ENCODE data around the gene CDADC1. TPM values are rescaled to one million over a fixed set of nuclear protein-coding genes. Genes with fewer than 3 reads are reported as not detected.

CDADC1 gene
- total and polyA plus RNA-seq, 4 donors: 3.0 to 6.1 (median 4.5) TPM

- 65% methylated on average over 2 of the region's 2 CpGs for WGBS
- Histone ChIP-seq H3K9ac (ENCODE audit: low read depth in 1 of 2, low read length in 2 of 2) (no peak overlapping the region), H3K36me3 (ENCODE audit: control insufficient read depth in 4 of 4, insufficient read depth in 3 of 4, low read depth in 1 of 4, low read length in 3 of 4) (peaks cover 2 to 10% (median 6%) of the 10 kb centered on the region in 4 donors), H3K9me3 (ENCODE audit: control insufficient read depth in 4 of 4, low read length in 3 of 4) (no peaks in the 10 kb centered on the region), H3K27ac (ENCODE audit: low read depth in 1 of 2, low read length in 2 of 2) (no peak overlapping the region), H3K27me3 (ENCODE audit: control insufficient read depth in 4 of 4, insufficient read depth in 4 of 4, low read length in 3 of 4) (no peaks in the 10 kb centered on the region), H3K4me1 (ENCODE audit: control insufficient read depth in 4 of 4, insufficient read depth in 4 of 4, low read length in 3 of 4) (no peaks in the 10 kb centered on the region), H3K4me3 (ENCODE audit: low read depth in 1 of 3, low read length in 3 of 3) (no peak overlapping the region)
- TF ChIP-seq TAF1 (conservative IDR thresholded peaks at IDR 0.05) (no peak), FOXA2 (IDR thresholded peaks at IDR 0.05) (no peak), HNF4G (IDR thresholded peaks at IDR 0.05) (no peak), MAX (IDR thresholded peaks at IDR 0.05) (no peak), HNF4A (conservative IDR thresholded peaks at IDR 0.05) (no peak), SP1 (IDR thresholded peaks at IDR 0.05) (no peak), EGR1 (IDR thresholded peaks at IDR 0.05; ENCODE audit: low read depth in 2 of 2) (no peak), ZBTB33 (IDR thresholded peaks at IDR 0.05) (no peak), GABPA (IDR thresholded peaks at IDR 0.05 in 1 of 2, conservative IDR thresholded peaks at IDR 0.05 in 1 of 2) (no peak), YY1 (IDR thresholded peaks at IDR 0.05) (no peak), NR2F2 (IDR thresholded peaks at IDR 0.05) (no peak), JUND (IDR thresholded peaks at IDR 0.05) (no peak)
- no peak for DNase-seq (ENCODE audit: low spot score)
Measured at GRCh38 chr13:49272296-49272695, 24.6 kb downstream of the CDADC1 start.

GRCh38 chr13:49278211-49278610 lies 30.5 kb downstream of the CDADC1 start:
- Histone ChIP-seq H3K9me3 (ENCODE audit: control insufficient read depth in 4 of 4, low read length in 3 of 4) (no peaks in the 10 kb centered on the region), H3K9ac (ENCODE audit: low read depth in 1 of 2, low read length in 2 of 2) (no peak overlapping the region), H3K27ac (ENCODE audit: low read depth in 1 of 2, low read length in 2 of 2) (no peak overlapping the region), H3K36me3 (ENCODE audit: control insufficient read depth in 4 of 4, insufficient read depth in 3 of 4, low read depth in 1 of 4, low read length in 3 of 4) (peaks cover 0 to 8% (median 3%) of the 10 kb centered on the region in 4 donors), H3K27me3 (ENCODE audit: control insufficient read depth in 4 of 4, insufficient read depth in 4 of 4, low read length in 3 of 4) (no peaks in the 10 kb centered on the region), H3K4me3 (ENCODE audit: low read depth in 1 of 3, low read length in 3 of 3) (no peak overlapping the region), H3K4me1 (ENCODE audit: control insufficient read depth in 4 of 4, insufficient read depth in 4 of 4, low read length in 3 of 4) (peaks cover 0 to 6% (median 5%) of the 10 kb centered on the region in 4 donors)
- TF ChIP-seq RAD21 (IDR thresholded peaks at IDR 0.05): no peak
- TF ChIP-seq HNF4A (conservative IDR thresholded peaks at IDR 0.05): no peak
- no peak for TF ChIP-seq YY1 (IDR thresholded peaks at IDR 0.05)
- TF ChIP-seq TAF1 (conservative IDR thresholded peaks at IDR 0.05): no peak
- TF ChIP-seq NR2F2 (IDR thresholded peaks at IDR 0.05): no peak
- no peak for TF ChIP-seq GABPA (IDR thresholded peaks at IDR 0.05 in 1 of 2, conservative IDR thresholded peaks at IDR 0.05 in 1 of 2)
- TF ChIP-seq JUND (IDR thresholded peaks at IDR 0.05): no peak
- 90% methylated on average over 2 of the region's 2 CpGs for WGBS
- DNase-seq (ENCODE audit: low spot score): no peak

GRCh38 chr13:49279112-49279511 lies 31.4 kb downstream of the CDADC1 start:
- WGBS: 90% methylated on average over 5 of the region's 5 CpGs
- DNase-seq (ENCODE audit: low spot score): no peak
- no peak overlapping the region for H3K27ac ChIP-seq (ENCODE audit: low read depth in 1 of 2, low read length in 2 of 2)
- H3K9ac ChIP-seq (ENCODE audit: low read depth in 1 of 2, low read length in 2 of 2): no peak overlapping the region
- peaks cover 0 to 8% (median 3%) of the 10 kb centered on the region in 4 donors for H3K36me3 ChIP-seq (ENCODE audit: control insufficient read depth in 4 of 4, insufficient read depth in 3 of 4, low read depth in 1 of 4, low read length in 3 of 4)
- no peaks in the 10 kb centered on the region for H3K27me3 ChIP-seq (ENCODE audit: control insufficient read depth in 4 of 4, insufficient read depth in 4 of 4, low read length in 3 of 4)
- H3K9me3 ChIP-seq (ENCODE audit: control insufficient read depth in 4 of 4, low read length in 3 of 4): no peaks in the 10 kb centered on the region
- TF ChIP-seq REST (IDR thresholded peaks at IDR 0.05) (no peak), ATF3 (IDR thresholded peaks at IDR 0.05) (no peak), EGR1 (IDR thresholded peaks at IDR 0.05; ENCODE audit: low read depth in 2 of 2) (no peak), TAF1 (conservative IDR thresholded peaks at IDR 0.05) (no peak), FOXA1 (IDR thresholded peaks at IDR 0.05) (no peak), RXRA (IDR thresholded peaks at IDR 0.05) (no peak), YY1 (IDR thresholded peaks at IDR 0.05) (no peak), CTCF (IDR thresholded peaks at IDR 0.05; ENCODE audit: low read depth, low read length, missing input control) (no peak), MAX (IDR thresholded peaks at IDR 0.05) (no peak), HNF4G (IDR thresholded peaks at IDR 0.05) (no peak), FOXA2 (IDR thresholded peaks at IDR 0.05) (no peak), JUND (IDR thresholded peaks at IDR 0.05) (no peak), SP1 (IDR thresholded peaks at IDR 0.05) (no peak), NR2F2 (IDR thresholded peaks at IDR 0.05) (no peak)
- no peak overlapping the region for H3K4me3 ChIP-seq (ENCODE audit: low read depth in 1 of 3, low read length in 3 of 3)
- peaks cover 0 to 6% (median 5%) of the 10 kb centered on the region in 4 donors for H3K4me1 ChIP-seq (ENCODE audit: control insufficient read depth in 4 of 4, insufficient read depth in 4 of 4, low read length in 3 of 4)
